ENCODE data around the gene AFDN. TPM values are rescaled to one million over a fixed set of nuclear protein-coding genes. Genes with fewer than 3 reads are reported as not detected.
A peak's percentile ranks its signal among the peaks of the same experiment; 100 is the strongest.

Gene AFDN
- polyA plus RNA-seq, 1 experiment: 26.6 TPM

DNA sequence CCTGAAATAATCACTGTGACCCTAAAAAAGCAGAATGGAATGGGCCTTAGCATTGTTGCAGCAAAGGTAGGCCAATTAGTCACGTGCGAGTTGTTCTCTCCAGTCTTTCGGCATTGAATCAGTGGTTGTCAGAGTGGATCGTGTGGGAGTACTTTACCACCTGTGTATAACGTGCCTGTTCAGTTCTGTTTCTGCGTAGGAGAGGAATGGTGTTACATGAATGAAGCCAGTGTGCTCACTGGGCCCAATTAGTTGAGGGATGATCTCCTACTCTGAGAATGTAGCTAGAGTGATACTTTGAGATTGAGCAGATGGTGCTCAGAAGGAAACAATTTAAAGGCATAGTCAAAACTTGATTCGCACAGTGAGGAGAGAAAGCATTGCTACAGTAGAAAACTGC lies 98.3 kb downstream of the AFDN start:
- H3K27ac ChIP-seq (ENCODE audit: low read depth, low read length): no peak overlapping the region
- POLR2A ChIA-PET: no interaction called here
- H3K4me3 ChIP-seq (ENCODE audit: low read depth, low read length): no peak overlapping the region
- TF ChIP-seq, protein P1, sequence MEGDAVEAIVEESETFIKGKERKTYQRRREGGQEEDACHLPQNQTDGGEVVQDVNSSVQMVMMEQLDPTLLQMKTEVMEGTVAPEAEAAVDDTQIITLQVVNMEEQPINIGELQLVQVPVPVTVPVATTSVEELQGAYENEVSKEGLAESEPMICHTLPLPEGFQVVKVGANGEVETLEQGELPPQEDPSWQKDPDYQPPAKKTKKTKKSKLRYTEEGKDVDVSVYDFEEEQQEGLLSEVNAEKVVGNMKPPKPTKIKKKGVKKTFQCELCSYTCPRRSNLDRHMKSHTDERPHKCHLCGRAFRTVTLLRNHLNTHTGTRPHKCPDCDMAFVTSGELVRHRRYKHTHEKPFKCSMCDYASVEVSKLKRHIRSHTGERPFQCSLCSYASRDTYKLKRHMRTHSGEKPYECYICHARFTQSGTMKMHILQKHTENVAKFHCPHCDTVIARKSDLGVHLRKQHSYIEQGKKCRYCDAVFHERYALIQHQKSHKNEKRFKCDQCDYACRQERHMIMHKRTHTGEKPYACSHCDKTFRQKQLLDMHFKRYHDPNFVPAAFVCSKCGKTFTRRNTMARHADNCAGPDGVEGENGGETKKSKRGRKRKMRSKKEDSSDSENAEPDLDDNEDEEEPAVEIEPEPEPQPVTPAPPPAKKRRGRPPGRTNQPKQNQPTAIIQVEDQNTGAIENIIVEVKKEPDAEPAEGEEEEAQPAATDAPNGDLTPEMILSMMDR (IDR thresholded peaks at IDR 0.05; ENCODE audit: low read depth, low read length): no peak
- H3K27me3 ChIP-seq (ENCODE audit: control insufficient read depth, insufficient read depth, low read length): no peaks in the 10 kb centered on the region
- CTCF ChIA-PET: interaction anchor here (1.0 kb wide), 1 partner anchor 135 kb away, joined by 3 read pairs; no protein-coding TSS in a partner anchor
- H3K9me3 ChIP-seq (ENCODE audit: control insufficient read depth, insufficient read depth, low read length): no peaks in the 10 kb centered on the region
- DNase-seq (ENCODE audit: low read depth, low spot score): peak; percentile 26

DNA sequence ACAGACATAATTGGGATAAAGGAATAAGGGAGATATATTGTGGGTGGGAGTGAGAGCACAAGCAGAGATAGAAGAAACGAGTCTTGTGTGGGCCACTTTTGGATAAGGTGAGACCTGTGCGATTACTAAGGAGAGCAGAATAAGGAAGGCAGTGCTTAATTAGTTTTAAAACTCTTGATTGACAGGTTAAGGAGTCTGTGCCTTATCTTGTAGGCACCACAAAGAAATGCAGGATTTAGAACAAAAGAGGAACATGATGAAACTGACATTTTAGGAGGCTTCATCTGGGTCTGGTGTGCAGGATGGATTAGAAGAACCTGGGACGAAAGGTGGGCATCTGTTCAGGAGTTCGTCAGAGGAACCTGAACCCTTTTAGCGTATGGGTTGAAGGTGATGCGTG lies 100.5 kb downstream of the AFDN start:
- ChIA-PET CTCF (no interaction called here), POLR2A (no interaction called here)
- Histone ChIP-seq H3K9me3 (ENCODE audit: control insufficient read depth, insufficient read depth, low read length) (no peaks in the 10 kb centered on the region), H3K4me3 (ENCODE audit: low read depth, low read length) (no peak overlapping the region), H3K27ac (ENCODE audit: low read depth, low read length) (no peak overlapping the region), H3K27me3 (ENCODE audit: control insufficient read depth, insufficient read depth, low read length) (no peaks in the 10 kb centered on the region)
- TF ChIP-seq, protein P1 (IDR thresholded peaks at IDR 0.05; ENCODE audit: low read depth, low read length): no peak
- no peak for DNase-seq (ENCODE audit: low read depth, low spot score)

DNA sequence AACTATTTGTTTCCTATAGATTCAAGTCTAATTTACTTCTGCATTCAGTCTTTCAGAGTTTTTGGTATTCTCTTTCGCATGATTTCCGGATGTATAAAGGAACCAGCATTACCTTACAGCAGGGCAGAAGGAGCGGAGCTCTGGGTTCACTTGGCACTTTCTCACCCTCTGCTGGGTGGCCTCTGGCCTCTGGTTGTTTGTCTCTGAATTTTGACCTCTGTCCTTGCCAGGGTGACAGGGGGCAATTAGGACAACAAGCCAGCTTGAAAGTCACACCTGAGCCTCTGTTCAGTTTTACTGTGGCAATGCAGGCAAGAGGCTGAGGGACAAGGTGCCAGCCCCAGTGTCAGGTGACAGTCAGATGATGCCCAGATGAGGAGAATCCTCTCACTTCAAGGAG lies 101.4 kb downstream of the AFDN start:
- Histone ChIP-seq H3K27me3 (ENCODE audit: control insufficient read depth, insufficient read depth, low read length) (no peaks in the 10 kb centered on the region), H3K9me3 (ENCODE audit: control insufficient read depth, insufficient read depth, low read length) (no peaks in the 10 kb centered on the region), H3K27ac (ENCODE audit: low read depth, low read length) (no peak overlapping the region), H3K4me3 (ENCODE audit: low read depth, low read length) (no peak overlapping the region)
- CTCF ChIA-PET: no interaction called here
- POLR2A ChIA-PET: no interaction called here
- TF ChIP-seq, protein P1 (IDR thresholded peaks at IDR 0.05; ENCODE audit: low read depth, low read length): no peak
- no peak for DNase-seq (ENCODE audit: low read depth, low spot score)

DNA sequence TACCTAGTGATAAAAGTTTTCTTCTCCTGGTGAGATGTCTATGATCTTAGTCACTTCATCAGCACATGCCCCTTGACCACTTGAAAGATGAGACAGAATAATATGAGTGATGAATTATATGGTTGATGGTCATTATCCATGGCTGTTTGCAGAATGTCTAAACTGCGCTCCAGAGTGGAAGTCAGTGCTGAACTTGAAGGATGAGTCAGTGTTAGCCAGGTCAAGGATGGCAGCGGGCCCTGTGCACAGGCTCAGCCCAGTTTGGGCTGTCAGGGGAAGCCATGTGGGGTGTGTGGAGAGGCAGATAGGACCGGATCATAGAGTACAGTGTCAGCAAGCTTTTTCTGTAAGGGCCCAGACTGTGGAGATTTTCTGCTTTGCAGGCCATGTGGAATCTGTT lies 103.6 kb downstream of the AFDN start:
- TF ChIP-seq, protein P1 (IDR thresholded peaks at IDR 0.05; ENCODE audit: low read depth, low read length): no peak
- POLR2A ChIA-PET: no interaction called here
- no peaks in the 10 kb centered on the region for H3K27me3 ChIP-seq (ENCODE audit: control insufficient read depth, insufficient read depth, low read length)
- CTCF ChIA-PET: no interaction called here
- H3K4me3 ChIP-seq (ENCODE audit: low read depth, low read length): no peak overlapping the region
- no peak overlapping the region for H3K27ac ChIP-seq (ENCODE audit: low read depth, low read length)
- no peaks in the 10 kb centered on the region for H3K9me3 ChIP-seq (ENCODE audit: control insufficient read depth, insufficient read depth, low read length)
- peak; percentile 2 for DNase-seq (ENCODE audit: low read depth, low spot score)

DNA sequence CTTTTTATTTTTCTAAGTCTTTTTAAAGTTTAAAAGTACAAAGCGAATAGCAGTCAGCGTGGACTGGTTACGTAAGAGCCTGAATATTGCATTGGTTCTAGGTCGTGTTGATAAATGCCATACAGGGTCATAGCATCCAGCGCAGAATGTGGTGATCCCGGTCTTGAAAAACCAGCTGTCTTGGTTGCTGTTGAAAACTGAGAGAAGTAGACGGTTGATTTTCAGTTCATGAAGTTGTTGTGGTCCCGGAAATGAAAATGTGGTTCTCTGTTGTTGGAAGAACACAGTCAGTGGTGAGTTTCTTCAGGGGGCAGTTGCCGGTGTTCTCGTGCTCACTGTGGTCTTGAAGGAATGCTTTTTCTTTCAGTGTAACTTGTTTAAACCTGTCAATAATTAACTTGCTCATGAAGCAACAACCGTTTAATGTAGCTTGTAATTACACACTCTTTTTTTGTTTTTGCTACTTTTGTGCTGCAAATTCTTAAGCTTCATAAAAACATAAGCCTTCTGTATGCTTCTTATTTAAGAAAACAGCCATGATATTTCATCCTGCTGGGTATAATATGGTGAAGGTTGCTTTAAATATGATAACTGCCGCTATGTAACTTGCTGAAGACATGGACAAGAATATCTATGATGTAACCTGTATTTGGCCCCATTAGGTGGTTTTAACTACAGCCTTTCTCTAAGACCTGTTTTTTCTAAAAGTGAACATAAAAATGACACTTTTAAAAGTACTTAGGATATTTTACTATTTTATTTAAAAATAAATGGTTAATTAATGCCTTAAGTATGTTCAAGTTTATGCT lies 106.0 kb downstream of the AFDN start:
- DNase-seq (ENCODE audit: low read depth, low spot score): no peak
- Histone ChIP-seq H3K27me3 (ENCODE audit: control insufficient read depth, insufficient read depth, low read length) (no peaks in the 10 kb centered on the region), H3K27ac (ENCODE audit: low read depth, low read length) (no peak overlapping the region), H3K9me3 (ENCODE audit: control insufficient read depth, insufficient read depth, low read length) (no peaks in the 10 kb centered on the region), H3K4me3 (ENCODE audit: low read depth, low read length) (no peak overlapping the region)
- ChIA-PET CTCF (interaction anchor here (1.0 kb wide), 1 partner anchor 14 kb away, joined by 3 read pairs; no protein-coding TSS in a partner anchor), POLR2A (no interaction called here)
- TF ChIP-seq, protein P1 (IDR thresholded peaks at IDR 0.05; ENCODE audit: low read depth, low read length): no peak
